Posterior vena cava (tissue), 2 donors: ENCODE measurements around the gene AMER2. TPM values are rescaled to one million over a fixed set of nuclear protein-coding genes. Genes with fewer than 3 reads are reported as not detected.
"Not testable (repeated sequence)": the region's sequence is repeated elsewhere in the genome, so short reads cannot be mapped to it uniquely, and the experiment has no call there.

Experiments
- DNase-seq: peaks from one replicate; pipeline ENCODE4 v3.0.0-alpha.2; 2020; ENCODE audit warnings: low spot score
- intact Hi-C, 2 donors: fragments of 100-400 bp; cut with DNase I; formaldehyde crosslinking; loops; one replicate each; pipeline versions ENCODE4 v1.14.1 to v1.14.2; 2022 to 2023
- total RNA-seq, 2 donors: library from RNA; stranded (reverse); fragmentation: NEBNext Ultra II Directional; extraction: Animal tissue kit (Norgen Biotek cat#: 25700); gene quantifications; one replicate each; pipeline ENCODE4 v1.2.1, GENCODE V29; 2021
- donor health status: DM: yes; HTN: yes; CAD: no.
- donor health status: DM: yes; HTN: yes; CAD: no.

AMER2 gene
- total RNA-seq, 2 donors from 2014 or later = not detected

DNA sequence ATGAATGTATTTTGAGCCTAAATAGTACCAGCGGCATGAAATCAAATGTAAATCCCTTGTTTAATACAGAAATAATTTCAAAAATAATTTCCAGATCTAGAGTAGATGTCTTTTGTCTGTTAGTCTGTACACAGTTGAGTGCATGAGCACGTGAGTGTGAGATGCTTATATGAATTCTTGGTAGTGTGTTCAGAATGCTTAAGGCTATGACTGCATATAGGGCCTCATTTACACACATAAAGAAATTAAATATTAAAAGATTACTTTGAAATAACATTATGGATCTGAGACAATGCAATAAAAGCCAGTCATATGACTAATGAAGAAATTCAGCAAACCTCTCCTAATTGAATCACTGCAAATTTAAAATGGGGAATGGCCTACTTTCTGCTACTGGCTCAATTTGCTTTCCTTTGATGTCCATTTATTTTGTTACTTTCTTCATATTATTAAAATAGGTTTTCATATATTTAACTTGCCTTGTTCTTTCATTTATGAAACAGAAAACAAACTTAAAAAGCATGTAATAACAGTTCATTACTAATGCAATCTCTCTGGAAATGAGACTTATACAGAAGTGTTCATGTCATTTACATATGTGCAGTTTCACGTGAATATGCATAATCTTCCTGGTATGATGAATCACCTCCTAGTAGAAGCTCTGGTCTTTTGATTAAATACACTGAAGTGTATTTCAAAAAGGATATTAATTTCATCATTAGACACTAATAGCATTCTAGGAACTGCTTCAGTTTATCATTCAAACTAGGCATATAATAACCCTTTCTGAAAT is 4.5 kb downstream of the AMER2 start:
- DNase-seq = no peak
- intact Hi-C loops = no loop called here

DNA sequence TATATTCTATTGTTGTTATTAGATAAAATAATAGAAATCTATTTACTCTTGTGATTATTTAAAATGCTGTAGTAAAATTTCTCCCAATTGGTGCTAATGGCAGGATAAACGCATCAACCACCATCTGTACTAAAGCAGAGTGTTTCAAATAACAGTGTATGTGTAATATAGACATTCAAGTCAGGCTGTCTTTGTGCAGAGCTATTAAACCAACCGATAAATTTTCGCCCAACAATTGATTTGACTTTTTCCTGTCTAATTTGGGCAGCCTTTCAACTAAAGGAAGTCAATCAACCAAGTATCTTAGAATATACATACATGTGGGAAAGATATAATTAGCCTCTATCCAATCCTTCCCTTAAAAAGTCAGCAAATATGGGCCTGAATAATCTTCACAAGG is 5.8 kb downstream of the AMER2 start:
- intact Hi-C loops = no loop called here
- DNase-seq = no peak

DNA sequence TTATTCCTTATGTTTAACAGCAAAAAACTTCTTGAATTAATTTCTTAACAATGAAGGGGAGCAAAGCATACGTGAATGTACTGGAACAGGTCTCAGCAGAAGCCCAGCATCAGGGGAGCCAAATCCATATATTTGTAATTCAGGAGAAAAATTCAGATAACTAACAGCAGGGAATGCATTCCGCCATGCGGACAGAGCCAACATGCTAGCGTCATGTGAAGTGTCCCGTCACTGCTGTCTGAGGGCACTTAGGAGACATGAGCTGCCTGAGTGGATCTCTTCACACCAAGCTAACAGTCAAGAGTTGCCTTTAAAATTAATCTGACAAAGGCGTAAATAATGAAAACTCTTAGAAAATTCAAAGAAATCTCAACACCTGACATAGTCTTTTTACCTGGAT is 6.4 kb downstream of the AMER2 start:
- intact Hi-C loops = no loop called here
- DNase-seq = no peak

- intact Hi-C loops, DNase-seq: not testable (repeated sequence)
These were observed 6.9 kb downstream of the AMER2 start for GRCh38 chr13:25165163-25165562.

GRCh38 chr13:25157681-25158080 is 14.4 kb downstream of the AMER2 start:
- DNase-seq = no peak
- intact Hi-C loops = no loop called here

- no peak for DNase-seq
- intact Hi-C loops = no loop called here
These were observed 18.4 kb downstream of the AMER2 start for GRCh38 chr13:25153736-25154135.

- intact Hi-C loops = no loop called here
- no peak for DNase-seq
These were observed 20.4 kb downstream of the AMER2 start for GRCh38 chr13:25151626-25152195.

GRCh38 chr13:25149711-25150110 is 22.4 kb downstream of the AMER2 start:
- intact Hi-C loops = no loop called here
- DNase-seq = no peak

GRCh38 chr13:25148402-25148771 is 23.7 kb downstream of the AMER2 start:
- no peak for DNase-seq
- intact Hi-C loops = no loop called here

DNA sequence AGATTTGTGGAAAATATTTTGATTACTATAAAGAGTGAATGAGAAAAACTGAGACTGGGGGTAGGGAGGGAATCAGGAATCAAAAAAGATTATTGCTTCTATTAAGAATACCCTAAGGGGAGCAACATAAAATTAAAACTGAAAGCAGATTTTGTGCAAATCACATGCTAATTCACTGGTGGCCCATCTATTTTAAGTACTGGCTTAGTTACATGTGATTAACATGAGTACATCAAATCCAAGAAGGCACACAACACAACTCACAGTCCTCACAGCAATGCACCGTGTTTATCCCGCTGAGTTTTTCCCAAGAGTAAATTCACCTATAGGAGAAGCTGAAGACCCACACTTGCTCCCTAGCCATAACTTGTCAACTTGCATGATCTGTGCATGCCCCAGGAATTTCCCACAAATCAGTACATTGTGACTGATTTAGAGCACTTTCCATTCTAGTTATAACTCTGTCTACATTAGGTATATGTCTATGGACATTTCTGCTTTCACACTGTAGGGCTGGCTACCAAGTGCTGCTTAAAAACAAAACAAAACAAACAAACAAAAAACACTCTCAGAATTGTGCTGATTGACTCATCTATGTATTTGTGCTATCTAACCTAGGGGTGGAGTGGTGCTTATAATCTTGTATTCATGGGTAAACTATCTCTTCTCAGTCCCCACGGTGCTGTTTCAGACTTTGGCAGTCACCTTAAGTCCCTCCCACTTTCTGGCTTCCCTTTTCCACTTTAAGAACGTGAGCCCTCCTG is 24.3 kb downstream of the AMER2 start:
- intact Hi-C loops = no loop called here
- no peak for DNase-seq

- intact Hi-C loops = no loop called here
- no peak for DNase-seq
These were observed 28.4 kb downstream of the AMER2 start for GRCh38 chr13:25143706-25144105.

- intact Hi-C loops = no loop called here
- no peak for DNase-seq
These were observed 31.0 kb downstream of the AMER2 start for GRCh38 chr13:25141042-25141441.

GRCh38 chr13:25137788-25138115 is 34.3 kb downstream of the AMER2 start:
- DNase-seq = no peak
- intact Hi-C loops = no loop called here

GRCh38 chr13:25136880-25137787 is 35.0 kb downstream of the AMER2 start:
- no peak for DNase-seq
- intact Hi-C loops = no loop called here

GRCh38 chr13:25135896-25136295 is 36.2 kb downstream of the AMER2 start:
- DNase-seq = no peak
- intact Hi-C loops = no loop called here

DNA sequence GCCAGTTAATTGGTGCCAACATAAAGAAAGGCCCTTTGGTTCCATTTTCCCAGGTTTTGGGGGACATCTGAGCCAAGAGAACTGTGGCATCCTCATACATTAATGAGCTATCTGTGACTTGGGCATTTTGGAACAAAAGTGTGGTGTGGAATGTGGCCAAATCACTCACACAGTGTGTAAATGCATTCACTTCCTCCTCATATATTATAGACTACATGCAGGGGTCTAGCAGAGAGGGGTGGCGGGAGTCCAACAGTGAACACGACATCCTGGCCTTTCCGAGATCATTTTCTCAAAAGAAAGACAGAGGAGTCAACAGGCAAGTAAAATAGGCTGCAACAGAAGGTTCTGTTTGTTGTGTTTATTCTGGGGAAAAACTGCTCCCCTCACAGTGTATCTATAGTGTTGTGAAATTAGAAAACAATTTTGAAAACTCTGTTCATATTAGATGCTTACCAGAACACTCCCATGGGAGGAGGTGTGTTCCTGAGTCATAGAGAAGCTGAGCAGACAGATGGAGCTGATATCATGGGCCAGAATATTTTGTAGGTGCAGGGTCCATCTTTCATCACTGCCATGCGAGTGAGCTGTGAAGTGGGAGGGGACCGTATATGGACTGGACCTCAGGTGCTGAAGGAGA is 39.2 kb downstream of the AMER2 start:
- intact Hi-C loops = no loop called here
- no peak for DNase-seq

GRCh38 chr13:25131881-25132420 is 40.1 kb downstream of the AMER2 start:
- no peak for DNase-seq
- intact Hi-C loops = no loop called here

GRCh38 chr13:25130944-25131343 is 41.1 kb downstream of the AMER2 start:
- no peak for DNase-seq
- intact Hi-C loops = no loop called here

DNA sequence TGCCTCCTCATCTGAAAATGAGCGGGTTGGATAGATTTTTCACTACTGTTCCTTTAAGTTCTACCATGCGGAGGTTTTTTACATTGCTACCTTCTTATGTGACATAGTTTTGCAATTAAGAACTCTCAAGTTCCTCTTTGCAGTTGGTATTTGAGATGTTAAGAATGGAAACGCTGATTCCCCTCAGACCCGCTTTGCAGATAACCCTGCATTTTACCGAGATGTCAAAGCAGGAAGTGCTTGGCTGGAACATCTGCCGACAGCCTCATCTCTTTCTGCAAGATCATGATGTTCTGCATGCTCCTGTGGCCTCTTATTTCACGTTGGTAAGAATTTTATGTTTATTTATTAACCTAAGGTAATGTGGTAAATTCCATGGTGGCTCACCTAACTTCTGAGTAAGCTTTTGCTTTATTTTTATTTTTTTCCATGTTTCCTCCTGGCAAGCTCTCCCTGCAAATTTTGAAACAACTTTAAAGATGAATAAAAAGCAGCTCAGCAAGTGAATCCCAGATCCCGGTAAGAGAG is 53.6 kb downstream of the AMER2 start:
- DNase-seq = no peak
- intact Hi-C loops = loop anchor here in 1 of 2 donors (5.0 kb wide), 1 partner anchor 859 kb away; no protein-coding TSS in a partner anchor
